Caki2 (cell line): ENCODE measurements around the gene NOS3. TPM values are rescaled to one million over a fixed set of nuclear protein-coding genes. Genes with fewer than 3 reads are reported as not detected.

Experiments used
- DNase-seq: peaks from one replicate; pipeline ENCODE4 v3.0.0-alpha.2; 2015; ENCODE audit warnings: low read depth
- in situ Hi-C: cut with HindIII; loops from 2 replicates; pipeline ENCODE4 v1.10.0; 2016; ENCODE audit warnings: low sequenced_read_pairs, low pct_unique_long_range_greater_than_20kb, mixed read lengths
- total RNA-seq: library from RNA; depleted of rRNA; stranded (reverse); fragments of >200 nt; shearing (Covaris generic); gene quantifications from 2 replicates; pipeline ENCODE4 v1.2.3, GENCODE V29; 2014; ENCODE audit warnings: low replicate concordance

Gene NOS3
- total RNA-seq, 1 experiment from 2014 or later = 12.0 TPM

GRCh38 chr7:150974468-150975391 lies 16.1 kb upstream of the NOS3 start:
- DNase-seq = peak; percentile 49
- in situ Hi-C loops = no loop called here

GRCh38 chr7:150975536-150976319 lies 15.1 kb upstream of the NOS3 start:
- in situ Hi-C loops = no loop called here
- no peak for DNase-seq

- DNase-seq = peak; percentile 77
- in situ Hi-C loops = no loop called here
These were observed 14.1 kb upstream of the NOS3 start for GRCh38 chr7:150976529-150977381.

- in situ Hi-C loops = no loop called here
- no peak for DNase-seq
These were observed 13.3 kb upstream of the NOS3 start for GRCh38 chr7:150977382-150978125.

- in situ Hi-C loops = no loop called here
- peak; percentile 50 for DNase-seq
These were observed 12.6 kb upstream of the NOS3 start, which contains the start of gene KCNH2 for GRCh38 chr7:150978126-150978789. Gene KCNH2, minus strand, starts transcription at chr7:150978321. Its CDS starts 408 bp downstream, at chr7:150977913.

- in situ Hi-C loops = no loop called here
These were observed 11.0 kb upstream of the NOS3 start for GRCh38 chr7:150979713-150980390.

GRCh38 chr7:150980663-150981062 lies 10.2 kb upstream of the NOS3 start:
- in situ Hi-C loops = no loop called here
- no peak for DNase-seq

More at GRCh38 chr7:150979713-150980390, 11.0 kb upstream of the NOS3 start:
- DNase-seq = peak; percentile 28

- in situ Hi-C loops = no loop called here
- no peak for DNase-seq
These were observed 9.2 kb upstream of the NOS3 start for GRCh38 chr7:150981644-150982043.

- DNase-seq = no peak
- in situ Hi-C loops = no loop called here
These were observed 8.5 kb upstream of the NOS3 start for GRCh38 chr7:150982351-150982750.

- in situ Hi-C loops = no loop called here
- DNase-seq = peak; percentile 39
These were observed 6.9 kb upstream of the NOS3 start for GRCh38 chr7:150983893-150984368.

- no peak for DNase-seq
- in situ Hi-C loops = no loop called here
These were observed 4.7 kb upstream of the NOS3 start for GRCh38 chr7:150986099-150986512.

GRCh38 chr7:150986556-150986955 lies 4.3 kb upstream of the NOS3 start:
- in situ Hi-C loops = no loop called here
- no peak for DNase-seq

GRCh38 chr7:150988230-150989226 lies 2.3 kb upstream of the NOS3 start:
- in situ Hi-C loops = no loop called here
- no peak for DNase-seq

- in situ Hi-C loops = no loop called here
- no peak for DNase-seq
These were observed 1.4 kb upstream of the NOS3 start for GRCh38 chr7:150989456-150989855.

- no peak for DNase-seq
- in situ Hi-C loops = no loop called here
These were observed 1.3 kb downstream of the NOS3 start for GRCh38 chr7:150992051-150992640.
